AG09309 (cell line): Measurements from ENCODE around the gene VAT1L.

Source experiments
- DNase-seq: peaks from one replicate; pipeline ENCODE4 v3.0.0-alpha.2; 2010; ENCODE audit warnings: low read depth
- H3K4me3 ChIP-seq: 2 replicates; pipeline ENCODE4 v1.5.1; 2011; ENCODE audit warnings: mild to moderate bottlenecking, low read depth, low read length, moderate library complexity; ENCODE audit not compliant: control insufficient read depth
- TF ChIP-seq, protein P1 (sequence below): IDR thresholded peaks from 2 replicates; pipeline ENCODE4 v1.5.1; 2011; ENCODE audit warnings: mild to moderate bottlenecking, low read depth, low read length, inconsistent platforms; ENCODE audit not compliant: insufficient read depth, control insufficient read depth; ENCODE audit errors: missing control alignments

The VAT1L gene

DNA sequence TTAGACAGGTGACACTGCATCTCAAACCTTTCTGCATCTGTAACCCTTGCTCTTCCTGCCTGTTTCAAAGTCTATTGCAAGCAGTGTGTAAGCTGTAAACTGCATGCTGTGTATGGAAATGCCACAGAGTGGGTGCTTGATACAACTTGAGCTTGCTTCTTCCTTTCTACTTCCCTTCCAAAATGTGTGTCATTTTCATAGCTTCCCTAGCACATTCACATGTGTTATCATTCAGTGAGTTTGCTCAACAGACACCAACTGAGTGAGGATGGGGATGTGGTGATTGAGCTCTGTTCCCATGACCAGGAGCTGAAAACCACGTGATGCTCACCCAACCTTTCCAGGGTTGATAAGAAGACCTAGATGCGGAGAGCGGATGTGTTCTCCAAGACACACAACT, 111.1 kb downstream of the VAT1L start:
- no peak for DNase-seq
- no peak overlapping the region for H3K4me3 ChIP-seq
- TF ChIP-seq, protein P1, sequence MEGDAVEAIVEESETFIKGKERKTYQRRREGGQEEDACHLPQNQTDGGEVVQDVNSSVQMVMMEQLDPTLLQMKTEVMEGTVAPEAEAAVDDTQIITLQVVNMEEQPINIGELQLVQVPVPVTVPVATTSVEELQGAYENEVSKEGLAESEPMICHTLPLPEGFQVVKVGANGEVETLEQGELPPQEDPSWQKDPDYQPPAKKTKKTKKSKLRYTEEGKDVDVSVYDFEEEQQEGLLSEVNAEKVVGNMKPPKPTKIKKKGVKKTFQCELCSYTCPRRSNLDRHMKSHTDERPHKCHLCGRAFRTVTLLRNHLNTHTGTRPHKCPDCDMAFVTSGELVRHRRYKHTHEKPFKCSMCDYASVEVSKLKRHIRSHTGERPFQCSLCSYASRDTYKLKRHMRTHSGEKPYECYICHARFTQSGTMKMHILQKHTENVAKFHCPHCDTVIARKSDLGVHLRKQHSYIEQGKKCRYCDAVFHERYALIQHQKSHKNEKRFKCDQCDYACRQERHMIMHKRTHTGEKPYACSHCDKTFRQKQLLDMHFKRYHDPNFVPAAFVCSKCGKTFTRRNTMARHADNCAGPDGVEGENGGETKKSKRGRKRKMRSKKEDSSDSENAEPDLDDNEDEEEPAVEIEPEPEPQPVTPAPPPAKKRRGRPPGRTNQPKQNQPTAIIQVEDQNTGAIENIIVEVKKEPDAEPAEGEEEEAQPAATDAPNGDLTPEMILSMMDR: no peak

DNA sequence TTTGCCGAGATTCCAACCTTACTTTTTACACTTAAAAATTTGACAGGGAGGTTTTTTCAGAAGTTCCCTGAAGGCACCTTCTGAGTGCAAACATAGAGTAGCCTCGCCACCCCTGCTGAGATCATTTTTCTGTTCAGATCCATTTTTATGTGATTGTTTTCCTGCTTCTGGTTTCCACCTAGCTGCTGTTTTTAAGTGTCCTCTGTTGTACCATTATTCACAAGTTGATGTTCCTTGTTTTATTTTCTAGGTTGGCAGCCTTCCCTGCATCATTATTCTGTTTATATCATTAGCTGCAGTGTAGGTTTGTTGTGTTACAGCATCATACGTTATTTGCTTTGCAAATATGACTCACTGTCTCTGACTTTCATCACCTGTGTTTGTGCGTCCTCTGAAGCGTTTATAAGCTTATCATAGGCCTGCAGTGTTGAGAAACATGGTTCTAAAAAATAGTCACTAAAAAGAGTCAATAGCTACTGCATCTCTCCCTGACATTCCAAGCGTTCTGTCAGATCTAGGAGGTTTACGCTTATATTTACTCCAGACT, 117.1 kb downstream of the VAT1L start:
- H3K4me3 ChIP-seq: no peak overlapping the region
- TF ChIP-seq, protein P1: no peak
- no peak for DNase-seq

DNA sequence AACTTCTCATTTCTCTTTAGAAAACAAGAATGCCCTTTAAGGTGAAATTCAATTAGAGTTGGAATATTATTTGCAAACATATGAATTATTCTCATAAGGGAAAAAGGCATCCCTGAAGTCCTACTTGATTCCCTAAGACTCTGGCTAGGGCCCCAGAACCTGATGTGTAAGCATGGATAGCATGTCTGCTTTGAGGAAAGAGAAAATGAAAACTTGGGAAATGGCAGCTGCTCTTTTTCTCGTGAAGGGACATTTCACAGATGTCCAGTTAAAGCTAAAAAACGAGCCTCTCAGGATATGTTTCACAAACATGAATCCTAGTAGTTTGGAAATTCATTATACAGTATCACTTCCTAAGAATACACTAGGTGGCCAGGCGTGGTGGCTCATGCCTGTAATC, 121.7 kb downstream of the VAT1L start:
- DNase-seq: no peak
- TF ChIP-seq, protein P1: no peak
- H3K4me3 ChIP-seq: no peak overlapping the region

DNA sequence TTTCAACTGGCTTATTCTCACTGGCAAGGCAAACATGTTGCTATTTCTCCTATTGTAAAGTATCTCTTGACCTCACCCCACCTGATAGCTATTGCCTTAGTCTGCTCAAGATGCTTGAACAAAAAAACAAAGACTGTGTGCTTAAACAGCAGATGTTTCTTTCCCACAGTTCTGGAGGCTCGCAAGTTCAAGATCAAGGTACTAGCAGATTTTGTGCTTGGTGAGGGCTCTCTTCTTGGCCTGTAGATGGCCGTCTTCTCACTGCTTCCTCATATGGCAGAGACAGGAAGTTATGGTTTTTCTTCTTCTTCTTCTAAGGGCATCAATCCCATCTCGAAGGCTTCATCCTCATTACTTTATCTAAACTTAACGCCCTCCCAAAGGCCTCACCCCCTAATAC, 124.3 kb downstream of the VAT1L start:
- no peak for DNase-seq
- TF ChIP-seq, protein P1: no peak
- no peak overlapping the region for H3K4me3 ChIP-seq

DNA sequence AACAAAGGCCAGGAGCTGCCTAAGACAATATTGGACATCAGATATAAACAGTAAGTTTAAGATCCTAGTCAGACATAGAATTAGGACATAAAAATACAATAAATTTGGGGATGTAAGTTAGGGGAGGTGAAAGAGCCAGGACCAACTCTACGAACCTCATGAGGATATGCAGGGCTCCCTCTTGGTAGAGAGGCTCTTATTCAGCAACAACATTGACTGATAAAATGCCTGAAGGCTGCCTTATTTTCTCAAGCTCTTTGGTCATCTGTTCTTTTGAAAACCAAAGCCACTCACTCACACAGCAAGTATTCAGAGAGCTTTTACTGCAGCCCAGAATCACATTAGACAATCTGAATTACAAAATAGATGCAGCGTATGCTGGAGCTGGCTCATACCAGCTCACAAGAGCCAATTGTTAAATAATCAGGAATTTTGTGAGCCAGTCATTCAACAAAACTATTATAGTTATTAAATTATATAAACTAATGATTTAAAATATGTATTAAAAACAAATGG, 125.4 kb downstream of the VAT1L start:
- no peak overlapping the region for H3K4me3 ChIP-seq
- TF ChIP-seq, protein P1: no peak
- no peak for DNase-seq

DNA sequence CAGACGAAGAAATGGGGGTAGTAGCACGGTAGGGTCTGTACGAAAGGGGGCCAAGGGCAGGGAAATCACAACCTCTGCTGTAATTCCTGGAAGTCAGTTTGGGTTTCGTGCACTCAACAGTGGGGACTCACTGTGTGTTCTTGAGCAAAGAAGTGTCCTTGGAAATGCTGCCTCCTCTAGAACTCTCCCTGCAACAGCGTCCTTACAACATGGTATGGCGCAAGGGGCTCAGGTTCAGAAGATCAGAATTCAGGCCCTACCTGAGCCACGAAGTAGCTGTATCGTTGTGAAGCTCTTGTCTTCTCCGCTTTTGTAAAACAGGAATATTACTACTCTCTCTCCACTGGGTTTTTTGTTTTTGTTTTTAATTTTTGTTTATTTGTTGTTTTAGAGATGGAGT, 127.7 kb downstream of the VAT1L start:
- no peak for DNase-seq
- TF ChIP-seq, protein P1: no peak
- H3K4me3 ChIP-seq: no peak overlapping the region

DNA sequence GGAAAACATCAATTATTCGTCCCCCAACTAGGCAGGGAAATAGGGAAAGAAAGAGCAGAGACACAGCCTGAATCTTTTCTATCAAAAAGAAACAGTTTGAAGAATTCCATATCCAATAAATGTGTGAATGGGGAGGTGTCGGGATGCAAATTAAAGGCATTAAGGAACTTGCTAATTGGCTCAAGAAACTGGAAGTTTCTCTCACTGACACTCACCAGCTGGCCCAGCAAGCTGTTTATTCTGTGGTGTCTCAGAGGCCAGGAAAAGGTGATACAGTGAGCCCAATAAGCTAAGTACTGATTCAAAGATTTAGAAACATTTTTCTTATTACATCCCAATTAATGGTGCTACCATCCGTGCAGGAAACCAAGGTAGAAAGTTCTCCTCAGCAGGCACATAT, 129.6 kb downstream of the VAT1L start:
- TF ChIP-seq, protein P1: no peak
- no peak overlapping the region for H3K4me3 ChIP-seq
- DNase-seq: no peak
